Measurements from ENCODE around the gene RNF213. TPM values are rescaled to one million over a fixed set of nuclear protein-coding genes. Genes with fewer than 3 reads are reported as not detected.

RNF213 gene
- total RNA-seq, 1 donor from 2014 or later, result 228 TPM

DNA sequence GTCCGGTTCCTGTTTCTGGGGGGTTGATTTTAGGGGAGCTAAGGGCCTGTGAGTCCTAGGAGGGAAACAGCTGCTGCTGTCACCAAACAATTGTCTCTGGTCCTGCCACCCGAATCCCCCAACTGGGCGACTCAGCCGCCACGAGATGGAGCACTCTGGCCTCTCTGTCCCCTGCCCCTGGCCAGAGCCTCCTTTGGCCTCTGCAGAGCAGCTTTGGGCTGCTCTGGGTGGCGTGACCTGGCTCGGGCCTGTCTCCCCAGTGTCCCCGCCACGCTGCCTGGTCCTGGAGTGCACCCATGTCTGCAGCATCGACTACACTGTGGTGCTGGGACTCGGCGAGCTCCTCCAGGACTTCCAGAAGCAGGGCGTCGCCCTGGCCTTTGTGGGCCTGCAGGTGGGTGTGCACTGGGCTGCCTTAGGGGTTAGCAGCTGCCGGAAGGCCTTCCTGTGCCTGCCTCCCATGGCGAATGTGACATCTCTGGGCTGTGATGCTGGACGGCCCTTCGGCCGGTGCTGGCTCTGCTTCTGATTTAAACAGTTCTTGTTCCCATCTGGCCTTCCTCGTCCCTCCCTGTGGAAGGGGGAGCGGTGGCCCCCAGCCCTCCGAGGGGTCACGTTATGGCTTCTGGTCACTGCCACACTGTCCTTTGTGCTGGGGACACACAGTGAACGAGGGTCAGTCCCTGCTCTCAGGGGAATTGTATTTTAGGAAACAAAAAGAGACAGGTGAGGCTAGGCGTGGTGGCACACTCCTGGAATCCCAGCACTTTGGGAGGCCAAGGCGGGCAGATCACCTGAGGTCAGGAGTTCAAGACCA is 11.6 kb upstream of the RNF213 start:
- ATAC-seq (ENCODE audit: low read depth) (no peak), DNase-seq (no peak)
- H3K9me3 Mint-ChIP-seq, result no peaks in the 10 kb centered on the region
- TF ChIP-seq, protein P1, sequence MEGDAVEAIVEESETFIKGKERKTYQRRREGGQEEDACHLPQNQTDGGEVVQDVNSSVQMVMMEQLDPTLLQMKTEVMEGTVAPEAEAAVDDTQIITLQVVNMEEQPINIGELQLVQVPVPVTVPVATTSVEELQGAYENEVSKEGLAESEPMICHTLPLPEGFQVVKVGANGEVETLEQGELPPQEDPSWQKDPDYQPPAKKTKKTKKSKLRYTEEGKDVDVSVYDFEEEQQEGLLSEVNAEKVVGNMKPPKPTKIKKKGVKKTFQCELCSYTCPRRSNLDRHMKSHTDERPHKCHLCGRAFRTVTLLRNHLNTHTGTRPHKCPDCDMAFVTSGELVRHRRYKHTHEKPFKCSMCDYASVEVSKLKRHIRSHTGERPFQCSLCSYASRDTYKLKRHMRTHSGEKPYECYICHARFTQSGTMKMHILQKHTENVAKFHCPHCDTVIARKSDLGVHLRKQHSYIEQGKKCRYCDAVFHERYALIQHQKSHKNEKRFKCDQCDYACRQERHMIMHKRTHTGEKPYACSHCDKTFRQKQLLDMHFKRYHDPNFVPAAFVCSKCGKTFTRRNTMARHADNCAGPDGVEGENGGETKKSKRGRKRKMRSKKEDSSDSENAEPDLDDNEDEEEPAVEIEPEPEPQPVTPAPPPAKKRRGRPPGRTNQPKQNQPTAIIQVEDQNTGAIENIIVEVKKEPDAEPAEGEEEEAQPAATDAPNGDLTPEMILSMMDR (IDR thresholded peaks at IDR 0.05), result no peak
- H3K27ac Mint-ChIP-seq, result no peak overlapping the region
- no peaks in the 10 kb centered on the region for H3K27me3 Mint-ChIP-seq
- CTCF ChIA-PET, result no interaction called here
- intact Hi-C loops (cut with micrococcal nuclease), result no loop called here
- POLR2A ChIA-PET, result no interaction called here
- peaks cover 6% of the 10 kb centered on the region for H3K4me1 Mint-ChIP-seq
- H3K4me3 Mint-ChIP-seq, result no peak overlapping the region
- H3K36me3 Mint-ChIP-seq (ENCODE audit: low read depth), result no peaks in the 10 kb centered on the region

GRCh38 chr17:80251966-80252365 is 8.7 kb upstream of the RNF213 start:
- TF ChIP-seq, protein P1 (IDR thresholded peaks at IDR 0.05), result no peak
- Mint-ChIP-seq H3K27me3 (no peaks in the 10 kb centered on the region), H3K4me3 (no peak overlapping the region), H3K9me3 (no peaks in the 10 kb centered on the region), H3K27ac (no peak overlapping the region), H3K4me1 (peaks cover 20% of the 10 kb centered on the region), H3K36me3 (ENCODE audit: low read depth) (no peaks in the 10 kb centered on the region)
- DNase-seq (no peak), ATAC-seq (ENCODE audit: low read depth) (no peak)
- ChIA-PET POLR2A (interaction anchor here (0.8 kb wide), 1 partner anchor 56 kb away, joined by 3 read pairs; no protein-coding TSS in a partner anchor), CTCF (interaction anchor here (1.2 to 4.0 kb wide), 3 partner anchors 12 to 150 kb away, joined by 3 to 37 read pairs (median 3); partner anchors contain the start of gene GAA)
- intact Hi-C loops (cut with micrococcal nuclease), result loop anchor here (2.0 to 10.0 kb wide), 2 partner anchors 33 to 247 kb away; no protein-coding TSS in a partner anchor

DNA sequence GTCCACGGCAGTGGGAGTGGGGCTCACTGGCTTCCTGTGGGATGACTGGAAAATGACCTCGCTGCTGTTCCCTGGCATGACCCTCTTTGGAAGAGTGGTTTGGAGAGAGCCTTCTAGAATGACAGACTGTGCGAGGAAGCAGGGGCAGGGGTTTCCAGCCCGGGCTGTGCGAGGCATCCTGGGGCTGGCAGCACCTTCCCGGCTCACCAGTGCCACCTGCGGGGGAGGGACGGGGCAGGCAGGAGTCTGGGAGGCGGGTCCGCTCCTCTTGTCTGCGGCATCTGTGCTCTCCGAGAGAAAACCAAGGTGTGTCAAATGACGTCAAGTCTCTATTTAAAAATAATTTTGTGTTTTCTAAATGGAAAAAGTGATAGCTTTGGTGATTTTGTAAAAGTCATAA is 7.8 kb upstream of the RNF213 start:
- H3K4me3 Mint-ChIP-seq, result no peak overlapping the region
- TF ChIP-seq, protein P1 (IDR thresholded peaks at IDR 0.05), result no peak
- no peaks in the 10 kb centered on the region for H3K27me3 Mint-ChIP-seq
- peaks cover 23% of the 10 kb centered on the region for H3K4me1 Mint-ChIP-seq
- H3K9me3 Mint-ChIP-seq, result no peaks in the 10 kb centered on the region
- ChIA-PET CTCF (interaction anchor here (0.7 to 4.0 kb wide), 5 partner anchors 11 to 151 kb away, joined by 3 to 37 read pairs (median 3); partner anchors contain the start of gene GAA), POLR2A (no interaction called here)
- H3K36me3 Mint-ChIP-seq (ENCODE audit: low read depth), result no peaks in the 10 kb centered on the region
- no peak overlapping the region for H3K27ac Mint-ChIP-seq
- peak; percentile 62 for DNase-seq
- peak; percentile 82 for ATAC-seq (ENCODE audit: low read depth)
- intact Hi-C loops (cut with micrococcal nuclease), result loop anchor here (1.0 to 10.0 kb wide), 3 partner anchors 34 to 248 kb away; no protein-coding TSS in a partner anchor

GRCh38 chr17:80253631-80254395 is 6.8 kb upstream of the RNF213 start:
- POLR2A ChIA-PET, result interaction anchor here (1.0 kb wide), 1 partner anchor 108 kb away, joined by 3 read pairs; no protein-coding TSS in a partner anchor
- ATAC-seq (ENCODE audit: low read depth), result no peak
- DNase-seq, result no peak
- H3K36me3 Mint-ChIP-seq (ENCODE audit: low read depth), result no peaks in the 10 kb centered on the region
- H3K27ac Mint-ChIP-seq, result peak overlapping the region; percentile 67
- H3K4me3 Mint-ChIP-seq, result no peak overlapping the region
- intact Hi-C loops (cut with micrococcal nuclease), result loop anchor here (1.0 to 10.0 kb wide), 4 partner anchors 9 to 249 kb away; no protein-coding TSS in a partner anchor
- TF ChIP-seq, protein P1 (IDR thresholded peaks at IDR 0.05), result no peak
- H3K4me1 Mint-ChIP-seq, result peaks cover 32% of the 10 kb centered on the region
- CTCF ChIA-PET, result interaction anchor here (0.7 to 4.0 kb wide), 3 partner anchors 34 to 67 kb away, joined by 3 to 37 read pairs (median 3); no protein-coding TSS in a partner anchor
- H3K9me3 Mint-ChIP-seq, result no peaks in the 10 kb centered on the region
- no peaks in the 10 kb centered on the region for H3K27me3 Mint-ChIP-seq

Data from activated B cell treated with CpG ODN at 0.5 μM for 24 hours (primary cell).